SH-SY5Y (cell line): ENCODE data around the gene CIROP.

ENCODE experiments used
- GATA2 ChIP-seq: IDR thresholded peaks from 2 replicates; pipeline ENCODE4 v1.6.1; 2011; ENCODE audit warnings: mild to moderate bottlenecking, low read depth, low read length
- GATA3 ChIP-seq: IDR thresholded peaks from 2 replicates; pipeline ENCODE4 v1.6.1; 2011; ENCODE audit warnings: low read depth, mild to moderate bottlenecking, low read length, moderate library complexity

Gene CIROP

GRCh38 chr14:23076785-23077408 lies 27.9 kb downstream of the CIROP start:
- no peak for TF ChIP-seq GATA2
- no peak for TF ChIP-seq GATA3

- TF ChIP-seq GATA3 (no peak), GATA2 (no peak)
These were observed 29.9 kb downstream of the CIROP start for GRCh38 chr14:23074906-23075305.

- TF ChIP-seq GATA2 (no peak), GATA3 (no peak)
These were observed 32.8 kb downstream of the CIROP start for GRCh38 chr14:23071921-23072539.

- TF ChIP-seq GATA2 (no peak), GATA3 (no peak)
These were observed 33.4 kb downstream of the CIROP start for GRCh38 chr14:23071244-23071920.

- TF ChIP-seq GATA2: no peak
- TF ChIP-seq GATA3: no peak
These were observed 34.3 kb downstream of the CIROP start for GRCh38 chr14:23070262-23071129.

GRCh38 chr14:23069413-23069806 lies 35.4 kb downstream of the CIROP start:
- TF ChIP-seq GATA2 (no peak), GATA3 (no peak)

GRCh38 chr14:23068789-23069412 lies 35.9 kb downstream of the CIROP start:
- TF ChIP-seq GATA3 (no peak), GATA2 (no peak)

GRCh38 chr14:23067847-23068788 lies 36.7 kb downstream of the CIROP start:
- TF ChIP-seq GATA3: no peak

GRCh38 chr14:23066855-23067744 lies 37.7 kb downstream of the CIROP start:
- no peak for TF ChIP-seq GATA2
- no peak for TF ChIP-seq GATA3

- TF ChIP-seq GATA2 (no peak), GATA3 (no peak)
These were observed 38.4 kb downstream of the CIROP start for GRCh38 chr14:23066368-23066767.

GRCh38 chr14:23063601-23064000 lies 41.2 kb downstream of the CIROP start:
- TF ChIP-seq GATA3 (no peak), GATA2 (no peak)

GRCh38 chr14:23062002-23062401 lies 42.8 kb downstream of the CIROP start:
- no peak for TF ChIP-seq GATA2
- no peak for TF ChIP-seq GATA3
